ENCODE measurements around the gene STK32A.
"Not testable (repeated sequence)": the region's sequence is repeated elsewhere in the genome, so short reads cannot be mapped to it uniquely, and the experiment has no call there.

The STK32A gene

GRCh38 chr5:147234825-147235635 lies at the start of gene STK32A:
Gene STK32A (plus strand): TSS chr5:147235026. CDS start chr5:147239635, 4,609 bp downstream.
- DNase-seq = no peak

GRCh38 chr5:147187099-147187540 lies 47.7 kb upstream of the STK32A start:
- DNase-seq = no peak

DNA sequence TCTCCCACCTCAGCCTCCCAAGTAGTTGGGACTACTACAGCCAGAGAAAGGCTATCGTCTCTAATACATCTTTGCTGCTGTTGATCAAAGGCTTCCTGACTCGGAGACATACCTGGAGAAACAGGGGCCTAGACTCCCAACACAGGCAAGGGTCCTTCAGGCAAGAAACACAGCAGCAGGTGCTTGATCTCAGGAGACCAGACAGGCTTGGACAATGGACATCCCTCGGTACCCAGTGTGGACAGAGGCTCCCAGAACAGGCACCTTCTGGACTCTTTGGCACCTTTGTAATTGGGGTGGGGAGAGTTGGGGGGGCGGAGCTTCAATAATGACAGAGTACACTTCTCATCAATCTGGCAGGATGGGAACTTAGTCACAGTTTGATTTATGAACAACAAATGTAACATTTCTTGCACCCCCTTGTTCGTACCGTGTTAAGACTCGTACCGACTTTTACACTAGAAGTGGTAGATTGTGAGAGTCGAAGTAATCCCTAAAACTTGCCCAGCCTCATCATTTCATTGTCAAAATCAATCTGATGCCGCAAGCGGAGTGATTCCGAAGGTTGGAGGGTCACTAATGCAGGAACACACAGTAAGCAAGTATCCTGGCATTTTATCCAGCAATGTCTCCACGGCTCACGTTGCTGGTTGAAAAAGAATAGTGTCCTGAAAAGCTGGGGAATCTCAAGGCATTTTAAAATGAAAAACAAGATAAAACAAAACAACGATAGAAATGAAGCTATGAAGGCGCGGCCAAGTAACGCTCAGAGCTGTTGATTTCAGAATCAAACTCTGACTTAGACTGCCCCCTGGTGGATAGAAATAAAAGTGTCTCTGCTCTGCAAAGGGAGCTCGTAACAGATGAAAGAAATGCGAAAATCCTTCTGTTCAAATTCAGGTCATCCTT lies 46.4 kb upstream of the STK32A start:
- DNase-seq = no peak

DNA sequence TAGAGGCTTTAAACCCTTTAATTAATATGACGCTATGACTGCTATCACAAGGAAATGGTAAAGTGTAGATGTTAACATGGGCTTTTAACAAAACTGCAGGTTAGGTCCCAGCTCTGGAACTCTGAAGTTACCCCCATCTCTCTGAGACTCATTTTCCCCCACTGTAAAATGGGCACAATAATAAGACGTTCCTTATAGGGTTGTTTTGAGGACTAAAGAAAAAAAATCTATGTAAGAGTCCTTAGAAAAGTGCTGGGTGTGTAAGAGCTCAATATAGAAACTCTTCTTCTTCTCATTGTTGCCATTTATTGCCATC lies 45.8 kb upstream of the STK32A start:
- DNase-seq = no peak

DNA sequence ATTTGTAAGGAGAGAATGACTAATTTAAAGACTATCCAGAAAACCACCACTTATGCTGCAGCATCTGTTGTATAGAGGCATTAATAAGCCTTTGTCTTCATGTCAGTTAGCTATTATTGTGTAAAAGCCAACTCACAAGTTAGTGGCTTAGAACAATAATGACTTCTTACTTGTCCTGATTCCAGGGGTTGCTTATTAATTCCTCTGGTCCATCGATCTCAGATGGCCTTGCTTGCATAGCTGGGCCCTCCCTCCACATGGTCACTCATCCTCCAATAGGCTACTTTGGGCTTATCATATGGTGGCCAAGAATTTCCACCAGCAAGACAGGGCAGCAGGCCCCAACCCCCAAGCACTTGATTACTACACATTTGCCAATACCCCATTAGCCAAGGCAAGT lies 44.5 kb upstream of the STK32A start:
- no peak for DNase-seq

GRCh38 chr5:147193123-147193522 lies 41.7 kb upstream of the STK32A start:
- DNase-seq = no peak

GRCh38 chr5:147200004-147200403 lies 34.8 kb upstream of the STK32A start:
- DNase-seq = no peak

- DNase-seq = no peak
Measured at GRCh38 chr5:147203213-147203612, 31.6 kb upstream of the STK32A start.

DNA sequence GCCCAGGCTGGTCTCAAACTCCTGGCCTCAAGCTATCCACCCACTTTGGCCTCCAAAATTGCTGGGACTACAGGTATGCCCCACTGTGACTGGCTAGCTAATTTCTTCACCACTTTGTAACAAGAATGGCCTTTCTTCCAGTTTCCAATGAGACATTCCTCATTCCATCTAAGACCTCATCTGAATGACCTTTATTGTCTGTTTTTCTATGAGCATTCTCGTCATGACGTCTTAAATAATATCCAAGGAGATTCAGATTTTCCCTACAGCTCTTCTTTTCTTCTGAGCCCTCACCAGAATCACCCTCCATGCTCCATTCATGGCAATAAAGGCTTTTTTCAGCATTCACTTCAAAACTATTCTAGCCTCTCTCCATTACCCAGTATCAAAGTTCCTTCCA lies 30.2 kb upstream of the STK32A start:
- no peak for DNase-seq

- DNase-seq = no peak
Measured at GRCh38 chr5:147208134-147208533, 26.7 kb upstream of the STK32A start.

DNA sequence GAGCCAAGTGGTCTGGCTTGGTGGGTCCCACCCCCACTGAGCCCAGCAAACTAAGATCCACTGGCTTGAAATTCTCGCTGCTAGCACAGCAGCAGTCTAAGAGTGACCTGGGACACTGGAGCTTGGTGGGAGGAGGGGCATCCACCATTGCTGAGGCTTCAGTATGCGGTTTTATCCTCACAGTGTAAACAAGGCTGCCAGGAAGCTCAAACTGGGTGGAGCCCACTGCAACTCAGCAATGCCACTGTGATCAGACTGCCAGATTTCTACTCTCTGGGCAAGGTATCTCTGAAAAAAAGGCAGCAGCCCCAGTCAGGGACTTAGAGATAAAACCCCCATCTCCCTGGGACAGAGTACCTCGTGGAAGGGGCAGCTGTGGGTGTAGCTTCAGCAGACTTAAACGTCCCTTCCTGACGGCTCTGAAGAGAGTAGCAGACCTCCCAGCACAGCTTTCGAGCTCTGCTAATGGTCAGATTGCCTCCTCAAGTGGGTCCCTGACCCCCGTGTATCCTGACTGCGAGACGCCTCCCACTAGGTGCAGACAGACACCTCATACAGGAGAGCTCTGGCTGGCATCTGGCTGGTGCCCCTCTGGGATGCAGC lies 18.2 kb upstream of the STK32A start:
- DNase-seq = no peak

DNA sequence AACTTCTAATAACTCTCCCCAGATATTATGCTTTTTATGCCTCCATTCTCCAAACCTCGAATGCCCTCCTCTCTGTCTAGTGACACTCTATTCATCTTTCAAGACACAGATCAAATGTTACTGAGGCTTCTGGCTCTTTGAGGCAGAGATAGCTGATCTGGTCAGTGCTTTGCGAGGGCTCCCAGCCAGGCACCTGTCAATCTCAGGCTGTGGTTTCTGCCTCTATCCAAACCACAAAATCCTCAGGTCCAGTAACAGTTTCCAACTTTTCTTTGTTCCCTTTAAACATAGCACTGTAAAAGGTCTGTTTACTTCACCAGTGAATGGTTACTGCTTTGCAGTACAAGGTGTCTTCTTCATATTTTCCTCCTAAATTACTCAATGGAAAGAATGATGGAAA lies 11.5 kb upstream of the STK32A start:
- no peak for DNase-seq

DNA sequence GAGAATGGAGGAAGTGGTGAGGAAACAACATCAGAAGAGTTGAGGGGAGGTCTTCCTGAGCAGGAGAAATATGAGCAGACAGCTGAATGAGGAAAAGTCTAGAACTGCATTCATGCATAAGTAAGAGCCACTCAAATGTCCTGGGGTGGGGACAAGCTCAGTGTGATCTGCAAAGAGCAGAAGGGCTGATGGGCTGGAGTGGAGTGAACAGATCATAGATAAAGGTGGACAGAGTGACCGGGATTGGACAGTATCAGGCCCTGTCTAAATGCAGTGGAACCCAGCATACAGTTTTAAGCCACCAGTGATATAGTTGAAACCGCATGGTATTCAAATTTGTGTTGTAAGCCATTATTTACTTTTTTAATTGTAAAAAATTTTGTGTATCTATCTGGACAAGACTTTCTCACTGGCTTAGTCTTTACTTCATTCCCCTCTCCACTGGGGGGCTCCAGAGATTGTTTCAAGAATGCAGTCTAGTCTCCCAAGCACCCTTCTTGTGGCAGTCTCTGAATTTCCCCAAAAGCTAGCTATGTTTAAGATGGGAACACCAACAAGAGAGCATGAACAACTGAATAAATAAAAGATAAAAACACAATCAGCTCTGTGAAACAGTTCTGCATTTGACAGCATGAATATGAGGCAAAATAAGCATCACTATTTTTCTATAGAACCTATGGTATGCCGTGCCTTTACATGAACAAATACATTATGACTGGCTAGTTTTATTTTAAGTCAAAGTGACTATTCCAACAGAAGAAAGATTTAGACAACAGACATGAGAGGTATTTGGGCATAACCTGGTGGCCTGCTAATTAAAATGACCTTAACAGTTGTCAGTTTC lies 10.7 kb upstream of the STK32A start:
- no peak for DNase-seq

- DNase-seq = no peak
Measured at GRCh38 chr5:147225938-147226337, 8.9 kb upstream of the STK32A start.

GRCh38 chr5:147226512-147226911 lies 8.3 kb upstream of the STK32A start:
- DNase-seq = no peak

GRCh38 chr5:147234239-147234824 lies 494 bp upstream of the STK32A start:
- no peak for DNase-seq

GRCh38 chr5:147240266-147240985 lies 5.6 kb downstream of the STK32A start:
- no peak for DNase-seq

DNA sequence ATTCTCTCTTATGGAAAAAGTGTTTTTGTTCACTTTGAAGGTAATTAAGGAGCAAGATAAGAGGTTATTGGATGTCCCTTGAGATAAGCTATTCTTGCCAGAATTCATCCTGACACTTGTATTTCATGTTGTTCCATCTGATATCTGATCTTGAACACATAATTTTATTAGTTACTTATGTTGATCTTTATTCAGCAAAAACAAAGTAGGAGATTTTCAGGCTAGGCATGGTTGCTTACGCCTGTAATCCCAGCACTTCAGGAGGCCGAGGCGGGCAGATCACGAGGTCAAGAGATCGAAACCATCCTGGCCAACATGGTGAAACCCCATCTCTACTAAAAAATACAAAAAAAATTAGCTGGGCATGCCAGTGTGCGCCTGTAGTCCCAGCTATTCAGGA lies 8.4 kb downstream of the STK32A start:
- not testable (repeated sequence) for DNase-seq

- no peak for DNase-seq
Measured at GRCh38 chr5:147245381-147246165, 10.7 kb downstream of the STK32A start.

GRCh38 chr5:147248561-147248960 lies 13.7 kb downstream of the STK32A start:
- no peak for DNase-seq

DNA sequence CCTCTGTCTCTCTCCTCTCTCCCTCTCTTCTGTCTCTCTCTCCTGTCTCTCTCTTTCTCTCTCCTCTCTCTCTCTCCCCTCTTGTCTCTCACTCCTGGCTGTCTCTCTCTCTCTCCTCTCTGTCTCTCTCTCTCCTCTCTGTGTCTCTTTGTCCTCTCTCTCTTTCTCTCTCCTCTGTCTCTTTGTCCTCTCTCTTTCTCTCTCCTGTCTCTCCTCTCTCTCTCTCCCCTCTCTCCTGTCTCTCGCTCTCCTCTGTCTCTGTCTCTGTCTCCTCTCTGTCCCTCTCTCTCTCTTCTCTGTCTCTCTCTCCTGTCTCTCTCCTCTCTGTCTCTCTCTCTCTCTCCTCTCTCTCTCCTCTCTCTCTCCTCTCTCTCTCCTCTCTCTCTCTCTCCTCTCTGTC lies 25.0 kb downstream of the STK32A start:
- no peak for DNase-seq

Data from GF-D8 (cell line).